Activated CD8-positive, alpha-beta T cell treated with anti-CD3 and anti-CD28 coated beads for 36 hours (primary cell): ENCODE measurements around the gene GLYAT. TPM values are rescaled to one million over a fixed set of nuclear protein-coding genes. Genes with fewer than 3 reads are reported as not detected.
A peak's percentile ranks its signal among the peaks of the same experiment; 100 is the strongest.

ENCODE experiments used
- ATAC-seq: fragments of 200-7000 bp; cut with Tn5 transposase; one replicate; pipeline ENCODE4 v1.10.0; 2021; ENCODE audit warnings: mild to moderate bottlenecking, moderate library complexity
- CTCF ChIA-PET: fragments of 350-600 bp; sonication (Branson Sonifier 250); formaldehyde crosslinking; loops from one replicate; lab custom pipeline; 2021; ENCODE audit warnings: antibody characterized with exemption; lab: Charles Lee
- POLR2A ChIA-PET: fragments of 350-600 bp; sonication (Branson Sonifier 250); formaldehyde crosslinking; loops from one replicate; lab custom pipeline; 2021; ENCODE audit warnings: antibody characterized with exemption; lab: Charles Lee
- DNase-seq: peaks from one replicate; pipeline ENCODE4 v3.0.0-alpha.2; 2020
- H3K27ac Mint-ChIP-seq: one replicate; pipeline ENCODE4 v1.8.0; 2021; ENCODE audit warnings: mild to moderate bottlenecking, mixed read lengths
- H3K27me3 Mint-ChIP-seq: one replicate; pipeline ENCODE4 v1.8.0; 2021; ENCODE audit warnings: mixed read lengths
- H3K36me3 Mint-ChIP-seq: one replicate; pipeline ENCODE4 v1.8.0; 2021; ENCODE audit warnings: low read depth, mixed read lengths
- H3K4me1 Mint-ChIP-seq: one replicate; pipeline ENCODE4 v1.8.0; 2021; ENCODE audit warnings: low read depth, mixed read lengths
- H3K4me3 Mint-ChIP-seq: one replicate; pipeline ENCODE4 v1.8.0; 2021; ENCODE audit warnings: mild to moderate bottlenecking, moderate library complexity, mixed read lengths
- H3K9me3 Mint-ChIP-seq: one replicate; pipeline ENCODE4 v1.8.0; 2021; ENCODE audit warnings: mixed read lengths
- CTCF ChIP-seq: fragments of 200-600 bp; IDR thresholded peaks from one replicate; pipeline ENCODE4 v1.8.0; 2022; ENCODE audit warnings: antibody characterized with exemption, mild to moderate bottlenecking
- intact Hi-C: fragments of 100-400 bp; cut with micrococcal nuclease; formaldehyde crosslinking; loops from one replicate; pipeline ENCODE4 v1.10.0; 2022
- total RNA-seq, 2 experiments: library from RNA; stranded (reverse); gene quantifications; one replicate each; pipeline ENCODE4 v1.2.3, GENCODE V29; 2021

GLYAT gene
- total RNA-seq, 2 experiments from 2014 or later, result not detected

DNA sequence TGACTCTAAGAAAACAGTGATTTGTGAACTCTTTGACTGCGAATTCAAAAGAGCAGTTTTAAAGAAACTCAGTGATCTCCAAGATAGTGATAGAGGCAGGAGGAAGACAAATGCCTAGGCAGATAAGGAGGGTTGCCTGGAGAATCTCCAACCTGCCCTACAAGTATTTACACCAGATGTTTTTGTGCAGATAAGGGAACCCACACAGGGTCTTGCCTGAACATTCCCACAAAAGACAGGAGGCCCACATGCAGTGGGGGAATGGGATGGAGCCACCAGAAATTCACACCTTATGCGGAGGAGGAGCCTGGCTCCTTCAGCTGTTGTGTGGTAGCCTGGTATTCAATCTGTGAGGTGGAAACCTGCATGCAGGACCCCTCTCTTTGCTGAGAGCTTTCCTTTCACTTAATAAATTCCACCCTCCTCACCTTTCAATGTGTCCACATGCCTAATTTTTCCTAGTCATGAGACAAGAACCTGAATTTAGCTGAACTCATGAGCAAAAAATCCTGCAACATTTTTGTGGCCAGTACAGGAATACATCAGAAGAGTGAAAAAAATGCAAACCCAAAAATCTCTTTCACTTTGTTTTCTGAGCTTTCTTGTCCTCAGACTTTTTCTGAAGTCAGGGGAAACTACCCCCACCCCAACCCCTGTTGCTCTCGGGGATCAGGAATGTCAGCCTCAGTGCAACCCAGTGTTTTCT lies 8.1 kb upstream of the GLYAT start:
- intact Hi-C loops, result no loop called here
- Mint-ChIP-seq H3K27me3 (no peaks in the 10 kb centered on the region), H3K9me3 (peaks cover 14% of the 10 kb centered on the region), H3K36me3 (peaks cover 3% of the 10 kb centered on the region), H3K4me1 (peaks cover 5% of the 10 kb centered on the region), H3K27ac (no peak overlapping the region), H3K4me3 (no peak overlapping the region)
- no peak for DNase-seq
- ATAC-seq, result no peak
- no peak for TF ChIP-seq CTCF
- ChIA-PET POLR2A (no interaction called here), CTCF (no interaction called here)

- ChIA-PET CTCF (no interaction called here), POLR2A (no interaction called here)
- H3K36me3 Mint-ChIP-seq, result no peaks in the 10 kb centered on the region
- no peak overlapping the region for H3K27ac Mint-ChIP-seq
- no peak for ATAC-seq
- H3K27me3 Mint-ChIP-seq, result no peaks in the 10 kb centered on the region
- no peak for TF ChIP-seq CTCF
- DNase-seq, result no peak
- H3K4me1 Mint-ChIP-seq, result peaks cover under 1% of the 10 kb centered on the region
- H3K9me3 Mint-ChIP-seq, result no peaks in the 10 kb centered on the region
- intact Hi-C loops, result no loop called here
- H3K4me3 Mint-ChIP-seq, result no peak overlapping the region
Measured at GRCh38 chr11:58734681-58735490, 3.1 kb upstream of the GLYAT start.

DNA sequence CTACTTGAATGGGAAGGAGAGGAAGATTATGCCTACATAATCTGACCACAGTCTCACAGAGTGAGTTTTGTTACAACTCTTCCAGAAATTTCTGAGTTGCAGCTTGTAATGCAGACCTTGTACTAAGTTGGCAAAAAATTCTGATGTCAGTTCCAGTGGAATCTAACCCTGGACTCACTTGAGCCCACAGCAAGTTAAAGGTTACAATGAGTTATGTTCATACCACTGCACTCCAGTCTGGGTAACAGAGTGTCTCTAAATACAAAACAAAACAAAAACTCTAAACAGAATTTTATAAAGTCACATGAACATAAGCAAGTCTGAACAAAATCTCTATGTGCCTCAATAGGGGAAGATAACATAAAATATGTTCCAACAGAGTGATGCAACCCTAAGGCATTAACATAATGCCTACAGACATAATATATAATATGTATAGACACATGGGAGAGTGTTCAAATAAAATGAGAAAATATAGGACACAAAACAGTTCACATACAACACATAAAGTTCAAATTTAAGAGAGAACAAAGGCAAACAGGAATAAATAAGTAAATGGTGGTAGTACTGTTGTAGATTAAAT lies 1.1 kb downstream of the GLYAT start:
- DNase-seq (no peak), ATAC-seq (no peak)
- Mint-ChIP-seq H3K4me3 (no peak overlapping the region), H3K4me1 (peaks cover 34% of the 10 kb centered on the region), H3K27ac (no peak overlapping the region), H3K36me3 (peaks cover 3% of the 10 kb centered on the region), H3K9me3 (no peaks in the 10 kb centered on the region), H3K27me3 (no peaks in the 10 kb centered on the region)
- POLR2A ChIA-PET, result no interaction called here
- intact Hi-C loops, result no loop called here
- no peak for TF ChIP-seq CTCF
- CTCF ChIA-PET, result interaction anchor here (1.4 kb wide), 1 partner anchor 13 kb away, joined by 3 read pairs; no protein-coding TSS in a partner anchor

GRCh38 chr11:58727415-58727797 lies 4.3 kb downstream of the GLYAT start:
- no peaks in the 10 kb centered on the region for H3K9me3 Mint-ChIP-seq
- POLR2A ChIA-PET, result no interaction called here
- peaks cover 37% of the 10 kb centered on the region for H3K4me1 Mint-ChIP-seq
- DNase-seq (no peak), ATAC-seq (no peak)
- no peaks in the 10 kb centered on the region for H3K27me3 Mint-ChIP-seq
- CTCF ChIA-PET, result interaction anchor here (0.7 kb wide), 1 partner anchor 72 kb away, joined by 3 read pairs; no protein-coding TSS in a partner anchor
- TF ChIP-seq CTCF, result no peak
- H3K27ac Mint-ChIP-seq, result peak overlapping the region; percentile 73
- no peak overlapping the region for H3K4me3 Mint-ChIP-seq
- H3K36me3 Mint-ChIP-seq, result peaks cover 3% of the 10 kb centered on the region
- intact Hi-C loops, result no loop called here
